GM23248 (cell line): Measurements from ENCODE around the gene SEMA4D. TPM values are rescaled to one million over a fixed set of nuclear protein-coding genes. Genes with fewer than 3 reads are reported as not detected.

ENCODE experiments used
- DNase-seq: peaks from one replicate; pipeline ENCODE4 v3.0.0-alpha.2; 2015
- H2AFZ ChIP-seq: fragments of 200-600 bp; sonication (generic); 2 replicates; pipeline ENCODE4 v1.6.1; 2016; ENCODE audit warnings: antibody characterized with exemption
- H3F3A ChIP-seq: fragments of 200-600 bp; sonication (generic); 2 replicates; pipeline ENCODE4 v1.6.1; 2016; ENCODE audit warnings: mild to moderate bottlenecking, antibody characterized with exemption, mixed run types; ENCODE audit not compliant: insufficient read depth
- H3K27ac ChIP-seq: fragments of 200-600 bp; sonication (generic); 2 replicates; pipeline ENCODE4 v1.5.1; 2016; ENCODE audit warnings: mild to moderate bottlenecking
- H3K27me3 ChIP-seq: fragments of 200-600 bp; sonication (generic); replicated peaks from 2 replicates; pipeline ENCODE4 v1.6.1; 2016; ENCODE audit warnings: mild to moderate bottlenecking; ENCODE audit not compliant: insufficient read depth
- H3K36me3 ChIP-seq: fragments of 200-600 bp; sonication (generic); 2 replicates; pipeline ENCODE4 v1.6.1; 2016; ENCODE audit warnings: low read depth, mild to moderate bottlenecking
- H3K4me1 ChIP-seq: fragments of 200-600 bp; sonication (generic); 2 replicates; pipeline ENCODE4 v1.6.1; 2016; ENCODE audit warnings: mild to moderate bottlenecking; ENCODE audit not compliant: insufficient read depth
- H3K4me2 ChIP-seq: fragments of 200-600 bp; sonication (generic); one replicate; pipeline ENCODE4 v1.6.1; 2016; ENCODE audit warnings: mild to moderate bottlenecking; ENCODE audit not compliant: unreplicated experiment
- H3K4me3 ChIP-seq: fragments of 200-600 bp; sonication (generic); 2 replicates; pipeline ENCODE4 v1.5.1; 2016; ENCODE audit warnings: mild to moderate bottlenecking
- H3K79me2 ChIP-seq: fragments of 200-600 bp; sonication (generic); 2 replicates; pipeline ENCODE4 v1.6.1; 2016; ENCODE audit warnings: mild to moderate bottlenecking; ENCODE audit not compliant: insufficient read depth
- H3K9ac ChIP-seq: fragments of 200-600 bp; sonication (generic); 2 replicates; pipeline ENCODE4 v1.6.1; 2016; ENCODE audit warnings: mild to moderate bottlenecking
- H3K9me2 ChIP-seq: fragments of 200-600 bp; sonication (generic); 2 replicates; pipeline ENCODE4 v1.6.1; 2016; ENCODE audit warnings: mixed run types, mild to moderate bottlenecking, moderate library complexity; ENCODE audit not compliant: insufficient read depth
- H3K9me3 ChIP-seq: fragments of 200-600 bp; sonication (generic); one replicate; pipeline ENCODE4 v1.6.1; 2017; ENCODE audit warnings: low read depth
- H4K20me1 ChIP-seq: fragments of 200-600 bp; sonication (generic); 2 replicates; pipeline ENCODE4 v1.6.0; 2016; ENCODE audit not compliant: insufficient read depth
- EZH2 ChIP-seq: fragments of 200-600 bp; sonication (generic); IDR thresholded peaks from 2 replicates; pipeline ENCODE4 v1.6.1; 2018; ENCODE audit warnings: antibody characterized with exemption, mild to moderate bottlenecking; ENCODE audit not compliant: insufficient read depth, poor library complexity, severe bottlenecking
- EZH2phosphoT487 ChIP-seq: fragments of 200-600 bp; sonication (generic); IDR thresholded peaks from 2 replicates; pipeline ENCODE4 v1.6.1; 2018; ENCODE audit warnings: antibody characterized with exemption, moderate library complexity, mild to moderate bottlenecking, low read depth; ENCODE audit not compliant: insufficient read depth
- WGBS, 2 experiments: methylation state at CpG; one replicate each; pipeline ENCODE4 v1.1.6; 2015 to 2017; ENCODE audit warnings: low lambda C conversion rate in 2 of 2, low coverage in 1 of 2; ENCODE audit errors: missing lambda C conversion rate in 2 of 2; 5-methylcytosine and 5-hydroxymethylcytosine counted together
- in situ Hi-C: fragments of 300-500 bp; cut with MboI; formaldehyde crosslinking; loops from 2 replicates; pipeline ENCODE4 v1.15.0; 2020
- polyA plus RNA-seq: library from polyadenylated mRNA; unstranded; fragments of >200 nt; fragmentation: Nextera tagmentation; extraction: Ambion mirVana; gene quantifications from 2 replicates; pipeline ENCODE4 v1.2.1, GENCODE V29; 2016
- total RNA-seq: library from RNA; depleted of rRNA; stranded (reverse); fragments of >200 nt; shearing (Covaris generic); gene quantifications from 2 replicates; pipeline ENCODE4 v1.2.3, GENCODE V29; 2014

Gene SEMA4D
- total and polyA plus RNA-seq, 2 experiments from 2014 or later = 0.11 TPM

DNA sequence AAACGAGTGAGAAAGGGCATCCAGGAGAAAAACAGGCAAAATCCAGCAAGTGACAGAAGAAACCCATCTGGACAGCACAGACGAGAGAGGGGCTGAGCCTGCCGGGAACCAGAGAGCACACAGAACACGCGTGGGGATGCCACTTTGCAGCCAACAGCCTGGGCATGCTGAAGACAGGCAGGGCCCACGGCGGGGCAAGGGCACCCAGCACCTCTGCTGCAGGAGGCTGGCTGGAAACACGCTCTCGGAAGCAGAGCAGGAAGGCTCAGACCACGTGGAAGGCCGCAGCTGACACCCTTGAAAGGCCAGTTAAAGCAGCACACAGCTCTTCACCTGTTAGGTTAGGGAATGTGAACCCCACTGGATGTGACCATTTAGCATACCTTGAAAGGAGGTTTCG, 103.5 kb downstream of the SEMA4D start:
- TF ChIP-seq EZH2 = no peak
- TF ChIP-seq EZH2phosphoT487 = no peak
- Histone ChIP-seq H2AFZ (no peak overlapping the region), H3K27me3 (no peaks in the 10 kb centered on the region; the same call in 1 of the 2 replicates), H3K4me2 (no peak overlapping the region), H4K20me1 (no peaks in the 10 kb centered on the region), H3K79me2 (no peaks in the 10 kb centered on the region), H3K27ac (no peak overlapping the region), H3K36me3 (no peaks in the 10 kb centered on the region), H3K4me3 (no peak overlapping the region), H3K9me2 (no peaks in the 10 kb centered on the region), H3K9me3 (no peaks in the 10 kb centered on the region), H3F3A (no peaks in the 10 kb centered on the region), H3K4me1 (no peaks in the 10 kb centered on the region), H3K9ac (no peak overlapping the region)
- in situ Hi-C loops = no loop called here
- WGBS, 2 experiments = 72 to 84% methylated on average over 12 of the region's 12 CpGs
- DNase-seq = no peak

DNA sequence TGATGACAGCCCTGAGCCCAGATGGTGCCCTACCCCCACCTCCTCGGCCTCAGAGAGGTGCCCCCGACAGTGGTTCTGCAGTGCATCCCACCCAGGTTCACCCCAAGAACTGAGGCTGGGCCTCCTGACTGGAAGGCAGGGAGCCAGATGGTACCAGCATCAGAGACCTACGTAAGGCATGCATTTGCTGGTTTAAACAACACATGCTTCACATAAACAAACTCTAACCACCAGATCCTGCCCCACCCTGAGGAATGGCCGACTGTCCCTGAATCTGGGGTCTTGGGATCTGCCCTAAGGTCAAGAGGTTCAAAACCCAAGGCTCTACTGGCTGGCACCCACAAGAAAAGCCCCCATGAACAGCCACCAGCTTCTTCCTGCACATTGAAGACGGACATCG, 106.3 kb downstream of the SEMA4D start:
- Histone ChIP-seq H3K4me3 (no peak overlapping the region), H3K27me3 (no peaks in the 10 kb centered on the region), H4K20me1 (no peaks in the 10 kb centered on the region), H3K9me2 (no peaks in the 10 kb centered on the region), H3K4me1 (0 out of 2 replicates have a peak, but pooled peaks cover 4% of the 10 kb centered on the region), H3K36me3 (no peaks in the 10 kb centered on the region), H3K9me3 (no peaks in the 10 kb centered on the region), H3K79me2 (no peaks in the 10 kb centered on the region), H3F3A (peaks cover 5% of the 10 kb centered on the region; the same call in 1 of the 2 replicates), H3K9ac (no peak overlapping the region), H2AFZ (no peak overlapping the region), H3K4me2 (no peak overlapping the region), H3K27ac (no peak overlapping the region)
- TF ChIP-seq EZH2 (no peak), EZH2phosphoT487 (no peak)
- 76 to 78% methylated on average over 6 of the region's 6 CpGs for WGBS, 2 experiments
- in situ Hi-C loops = no loop called here
- DNase-seq = no peak

DNA sequence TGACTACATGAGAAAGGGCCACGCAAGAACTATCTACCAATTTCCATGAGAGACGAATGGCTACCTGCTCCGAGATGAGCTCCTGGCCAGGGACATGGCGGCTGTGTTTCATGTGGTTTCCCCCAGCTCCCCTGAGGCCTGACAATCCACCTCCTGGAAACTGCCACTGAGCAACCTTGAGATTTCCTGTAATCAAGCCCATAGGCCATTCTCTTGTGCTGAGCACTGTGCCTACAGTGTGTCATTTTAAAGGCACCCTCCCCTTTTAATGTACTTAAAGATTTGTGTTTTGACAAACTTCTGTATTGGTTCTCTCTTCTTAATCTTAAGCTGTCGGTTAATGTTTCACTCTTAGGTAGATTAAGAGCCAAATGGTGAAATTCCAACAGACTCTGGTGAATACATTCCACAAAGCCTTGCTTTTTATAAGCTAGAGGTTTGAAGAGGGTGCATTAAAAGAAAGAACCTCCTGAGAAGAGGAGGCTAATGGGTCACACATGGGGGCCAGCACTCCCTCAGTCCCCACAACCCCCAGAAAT, 107.3 kb downstream of the SEMA4D start:
- WGBS, 2 experiments = 84 to 88% methylated on average over 5 of the region's 5 CpGs
- Histone ChIP-seq H3F3A (peaks cover 5% of the 10 kb centered on the region; the same call in 1 of the 2 replicates), H3K9ac (no peak overlapping the region), H3K9me2 (no peaks in the 10 kb centered on the region), H3K79me2 (no peaks in the 10 kb centered on the region), H3K4me1 (0 out of 2 replicates have a peak, but pooled peaks cover 4% of the 10 kb centered on the region), H3K4me2 (no peak overlapping the region), H3K27me3 (no peaks in the 10 kb centered on the region), H4K20me1 (no peaks in the 10 kb centered on the region), H2AFZ (no peak overlapping the region), H3K27ac (no peak overlapping the region), H3K36me3 (no peaks in the 10 kb centered on the region), H3K9me3 (no peaks in the 10 kb centered on the region), H3K4me3 (no peak overlapping the region)
- no peak for DNase-seq
- in situ Hi-C loops = no loop called here
- no peak for TF ChIP-seq EZH2phosphoT487
- no peak for TF ChIP-seq EZH2

DNA sequence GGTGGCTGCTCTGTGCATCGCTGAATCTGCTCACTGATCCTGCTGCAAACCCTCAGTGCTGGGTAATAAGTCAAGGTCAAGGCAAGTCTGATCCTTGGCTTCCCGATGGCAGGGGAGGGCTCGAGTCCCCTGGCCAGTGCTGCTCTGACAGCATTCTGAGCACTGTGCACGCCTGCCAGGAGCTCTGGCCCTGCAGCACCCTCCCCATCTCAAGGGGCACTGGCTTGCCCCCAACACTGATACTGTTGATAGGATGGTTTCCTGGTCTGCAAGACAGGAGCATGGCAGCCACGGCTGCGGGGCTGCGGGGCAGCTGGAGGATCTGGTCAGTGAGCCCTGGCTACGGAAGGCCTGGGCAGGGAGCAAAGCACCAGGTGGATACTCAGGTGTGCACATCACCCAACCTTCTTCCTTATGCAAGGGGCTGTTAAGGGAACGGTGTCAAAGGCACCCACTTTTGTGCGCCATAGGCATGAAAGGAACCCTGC, 107.8 kb downstream of the SEMA4D start:
- Histone ChIP-seq H3K9me3 (no peaks in the 10 kb centered on the region), H3K4me3 (no peak overlapping the region), H4K20me1 (no peaks in the 10 kb centered on the region), H3K27me3 (no peaks in the 10 kb centered on the region), H3K4me2 (no peak overlapping the region), H3K27ac (no peak overlapping the region), H3K79me2 (no peaks in the 10 kb centered on the region), H3K4me1 (0 out of 2 replicates have a peak, but pooled peaks cover 4% of the 10 kb centered on the region), H3K36me3 (no peaks in the 10 kb centered on the region), H3K9me2 (no peaks in the 10 kb centered on the region), H2AFZ (no peak overlapping the region), H3F3A (peaks cover 5% of the 10 kb centered on the region; the same call in 1 of the 2 replicates), H3K9ac (no peak overlapping the region)
- in situ Hi-C loops = no loop called here
- no peak for DNase-seq
- TF ChIP-seq EZH2phosphoT487 (no peak), EZH2 (no peak)
- WGBS, 2 experiments = 80 to 87% methylated on average over 10 of the region's 10 CpGs
